Daoy (cell line): ENCODE data around the gene HHAT. TPM values are rescaled to one million over a fixed set of nuclear protein-coding genes. Genes with fewer than 3 reads are reported as not detected.

Experiments used
- DNase-seq: peaks from one replicate; pipeline ENCODE4 v3.0.0-alpha.2; 2015; ENCODE audit warnings: low read depth
- total RNA-seq: library from RNA; depleted of rRNA; stranded (reverse); fragments of >200 nt; shearing (Covaris generic); gene quantifications from 2 replicates; pipeline ENCODE4 v1.2.3, GENCODE V29; 2014

HHAT gene
- total RNA-seq, 1 experiment from 2014 or later: 4.4 TPM

- DNase-seq: peak; percentile 96
These were observed 110.5 kb downstream of the HHAT start for GRCh38 chr1:210438928-210439841.

- no peak for DNase-seq
These were observed 111.4 kb downstream of the HHAT start for GRCh38 chr1:210440081-210440480.

GRCh38 chr1:210441028-210441427 lies 112.3 kb downstream of the HHAT start:
- no peak for DNase-seq

- no peak for DNase-seq
These were observed 116.8 kb downstream of the HHAT start for GRCh38 chr1:210445485-210445884.

- DNase-seq: no peak
These were observed 117.2 kb downstream of the HHAT start for GRCh38 chr1:210445931-210446330.

- DNase-seq: peak; percentile 61
These were observed 117.8 kb downstream of the HHAT start for GRCh38 chr1:210446479-210446878.

GRCh38 chr1:210447456-210448057 lies 118.9 kb downstream of the HHAT start:
- no peak for DNase-seq

GRCh38 chr1:210448297-210448892 lies 119.7 kb downstream of the HHAT start:
- peak; percentile 52 for DNase-seq

GRCh38 chr1:210455840-210456603 lies 127.3 kb downstream of the HHAT start:
- DNase-seq: no peak

- no peak for DNase-seq
These were observed 128.1 kb downstream of the HHAT start for GRCh38 chr1:210456731-210457255.

GRCh38 chr1:210457568-210457967 lies 128.9 kb downstream of the HHAT start:
- DNase-seq: no peak

- DNase-seq: peak; percentile 83
These were observed 135.9 kb downstream of the HHAT start for GRCh38 chr1:210464519-210465039.

- no peak for DNase-seq
These were observed 136.4 kb downstream of the HHAT start for GRCh38 chr1:210465150-210465549.

GRCh38 chr1:210467440-210468043 lies 138.8 kb downstream of the HHAT start:
- no peak for DNase-seq

GRCh38 chr1:210469441-210469840 lies 140.7 kb downstream of the HHAT start:
- no peak for DNase-seq

GRCh38 chr1:210475321-210475720 lies 146.6 kb downstream of the HHAT start:
- no peak for DNase-seq

- no peak for DNase-seq
These were observed 147.1 kb downstream of the HHAT start for GRCh38 chr1:210475806-210476205.

- no peak for DNase-seq
These were observed 148.0 kb downstream of the HHAT start for GRCh38 chr1:210476730-210477129.

- DNase-seq: peak; percentile 7
These were observed 148.7 kb downstream of the HHAT start for GRCh38 chr1:210477328-210477924.

GRCh38 chr1:210478820-210479219 lies 150.1 kb downstream of the HHAT start:
- no peak for DNase-seq

- DNase-seq: no peak
These were observed 153.8 kb downstream of the HHAT start for GRCh38 chr1:210482491-210482890.
